ENCODE results near the gene KIR2DL1.

Gene KIR2DL1

DNA sequence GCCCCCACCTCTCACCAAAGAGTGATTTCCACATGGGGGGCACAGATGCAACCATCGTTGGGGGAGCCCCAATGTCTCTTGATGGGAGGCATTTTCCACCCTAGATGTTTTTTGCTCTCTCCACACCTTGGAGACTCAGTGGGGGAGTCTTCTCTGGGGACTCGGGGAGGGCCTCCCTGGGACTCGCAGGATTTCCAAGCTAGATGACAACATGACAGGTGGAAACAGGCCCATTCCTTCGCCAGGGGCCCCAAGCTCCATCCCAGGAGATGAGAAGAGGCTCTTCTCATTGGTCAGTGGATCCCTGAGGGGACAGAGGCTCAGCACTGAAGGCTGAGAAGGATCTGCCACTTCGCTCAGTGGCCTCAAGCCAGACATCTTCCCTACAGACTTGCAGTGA lies 21.1 kb downstream of the KIR2DL1 start:
- TF ChIP-seq FOXP2 (optimal IDR thresholded peaks at IDR 0.05; ENCODE audit: borderline replicate concordance, extremely low read depth, extremely low read length, insufficient read depth), result no peak
- TF ChIP-seq, protein P1, sequence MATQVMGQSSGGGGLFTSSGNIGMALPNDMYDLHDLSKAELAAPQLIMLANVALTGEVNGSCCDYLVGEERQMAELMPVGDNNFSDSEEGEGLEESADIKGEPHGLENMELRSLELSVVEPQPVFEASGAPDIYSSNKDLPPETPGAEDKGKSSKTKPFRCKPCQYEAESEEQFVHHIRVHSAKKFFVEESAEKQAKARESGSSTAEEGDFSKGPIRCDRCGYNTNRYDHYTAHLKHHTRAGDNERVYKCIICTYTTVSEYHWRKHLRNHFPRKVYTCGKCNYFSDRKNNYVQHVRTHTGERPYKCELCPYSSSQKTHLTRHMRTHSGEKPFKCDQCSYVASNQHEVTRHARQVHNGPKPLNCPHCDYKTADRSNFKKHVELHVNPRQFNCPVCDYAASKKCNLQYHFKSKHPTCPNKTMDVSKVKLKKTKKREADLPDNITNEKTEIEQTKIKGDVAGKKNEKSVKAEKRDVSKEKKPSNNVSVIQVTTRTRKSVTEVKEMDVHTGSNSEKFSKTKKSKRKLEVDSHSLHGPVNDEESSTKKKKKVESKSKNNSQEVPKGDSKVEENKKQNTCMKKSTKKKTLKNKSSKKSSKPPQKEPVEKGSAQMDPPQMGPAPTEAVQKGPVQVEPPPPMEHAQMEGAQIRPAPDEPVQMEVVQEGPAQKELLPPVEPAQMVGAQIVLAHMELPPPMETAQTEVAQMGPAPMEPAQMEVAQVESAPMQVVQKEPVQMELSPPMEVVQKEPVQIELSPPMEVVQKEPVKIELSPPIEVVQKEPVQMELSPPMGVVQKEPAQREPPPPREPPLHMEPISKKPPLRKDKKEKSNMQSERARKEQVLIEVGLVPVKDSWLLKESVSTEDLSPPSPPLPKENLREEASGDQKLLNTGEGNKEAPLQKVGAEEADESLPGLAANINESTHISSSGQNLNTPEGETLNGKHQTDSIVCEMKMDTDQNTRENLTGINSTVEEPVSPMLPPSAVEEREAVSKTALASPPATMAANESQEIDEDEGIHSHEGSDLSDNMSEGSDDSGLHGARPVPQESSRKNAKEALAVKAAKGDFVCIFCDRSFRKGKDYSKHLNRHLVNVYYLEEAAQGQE (IDR thresholded peaks at IDR 0.05; ENCODE audit: insufficient read depth in 1 of 2, low read depth in 2 of 2, low read length in 2 of 2), result no peak
- TF ChIP-seq POLR2AphosphoS5 (IDR thresholded peaks at IDR 0.05; ENCODE audit: low read depth, low read length), result no peak
- TF ChIP-seq SIN3A (IDR thresholded peaks at IDR 0.05; ENCODE audit: borderline replicate concordance, insufficient read depth, low read length), result no peak
- TF ChIP-seq TAF1 (IDR thresholded peaks at IDR 0.05; ENCODE audit: borderline replicate concordance, insufficient read depth, low read length), result no peak

DNA sequence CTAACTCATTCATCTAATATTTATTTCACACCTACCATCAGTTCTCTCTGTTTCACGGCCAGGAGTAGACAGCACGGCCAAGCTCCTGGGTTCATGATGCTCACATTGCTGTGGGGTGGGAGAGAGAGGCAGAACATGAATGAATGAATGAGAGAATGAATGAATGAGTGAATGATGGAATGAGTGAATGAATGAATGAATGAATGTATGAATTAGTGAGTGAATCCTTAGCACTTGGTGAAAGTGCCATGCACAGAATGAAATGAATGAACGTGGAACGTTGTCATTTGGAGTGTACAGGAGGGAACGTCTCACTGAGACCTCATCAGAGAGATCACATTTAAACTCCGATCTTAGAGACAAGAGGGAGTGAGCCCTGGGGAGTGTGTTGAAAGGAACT lies 21.9 kb downstream of the KIR2DL1 start:
- TF ChIP-seq FOXP2 (optimal IDR thresholded peaks at IDR 0.05; ENCODE audit: borderline replicate concordance, extremely low read depth, extremely low read length, insufficient read depth) (no peak), SIN3A (IDR thresholded peaks at IDR 0.05; ENCODE audit: borderline replicate concordance, insufficient read depth, low read length) (no peak), POLR2AphosphoS5 (IDR thresholded peaks at IDR 0.05; ENCODE audit: low read depth, low read length) (no peak), TAF1 (IDR thresholded peaks at IDR 0.05; ENCODE audit: borderline replicate concordance, insufficient read depth, low read length) (no peak)
- TF ChIP-seq, protein P1 (IDR thresholded peaks at IDR 0.05; ENCODE audit: insufficient read depth in 1 of 2, low read depth in 2 of 2, low read length in 2 of 2), result no peak

GRCh38 chr19:54792814-54793213 lies 23.2 kb downstream of the KIR2DL1 start:
- no peak for TF ChIP-seq FOXP2 (optimal IDR thresholded peaks at IDR 0.05; ENCODE audit: borderline replicate concordance, extremely low read depth, extremely low read length, insufficient read depth)
- no peak for TF ChIP-seq POLR2AphosphoS5 (IDR thresholded peaks at IDR 0.05; ENCODE audit: low read depth, low read length)
- TF ChIP-seq, protein P1 (IDR thresholded peaks at IDR 0.05; ENCODE audit: insufficient read depth in 1 of 2, low read depth in 2 of 2, low read length in 2 of 2), result no peak
- TF ChIP-seq SIN3A (IDR thresholded peaks at IDR 0.05; ENCODE audit: borderline replicate concordance, insufficient read depth, low read length), result no peak

- no peak for TF ChIP-seq TAF1 (IDR thresholded peaks at IDR 0.05; ENCODE audit: borderline replicate concordance, insufficient read depth, low read length)
- no peak for TF ChIP-seq POLR2AphosphoS5 (IDR thresholded peaks at IDR 0.05; ENCODE audit: low read depth, low read length)
- no peak for TF ChIP-seq SIN3A (IDR thresholded peaks at IDR 0.05; ENCODE audit: borderline replicate concordance, insufficient read depth, low read length)
- TF ChIP-seq, protein P1 (IDR thresholded peaks at IDR 0.05; ENCODE audit: insufficient read depth in 1 of 2, low read depth in 2 of 2, low read length in 2 of 2), result no peak
- TF ChIP-seq FOXP2 (optimal IDR thresholded peaks at IDR 0.05; ENCODE audit: borderline replicate concordance, extremely low read depth, extremely low read length, insufficient read depth), result no peak
Observed at GRCh38 chr19:54795758-54796157, 26.2 kb downstream of the KIR2DL1 start.

GRCh38 chr19:54803410-54803809 lies 33.8 kb downstream of the KIR2DL1 start, which contains the start of gene KIR2DL4:
KIR2DL4 (plus strand) TSS chr19:54803610; CDS start chr19:54803652, 42 bp downstream.
- TF ChIP-seq, protein P1 (IDR thresholded peaks at IDR 0.05; ENCODE audit: insufficient read depth in 1 of 2, low read depth in 2 of 2, low read length in 2 of 2), result no peak
- TF ChIP-seq TAF1 (IDR thresholded peaks at IDR 0.05; ENCODE audit: borderline replicate concordance, insufficient read depth, low read length) (no peak), FOXP2 (optimal IDR thresholded peaks at IDR 0.05; ENCODE audit: borderline replicate concordance, extremely low read depth, extremely low read length, insufficient read depth) (no peak), POLR2AphosphoS5 (IDR thresholded peaks at IDR 0.05; ENCODE audit: low read depth, low read length) (no peak), SIN3A (IDR thresholded peaks at IDR 0.05; ENCODE audit: borderline replicate concordance, insufficient read depth, low read length) (no peak)

Data from PFSK-1 (cell line).